ENCODE measurements around the gene IGLL5. TPM values are rescaled to one million over a fixed set of nuclear protein-coding genes. Genes with fewer than 3 reads are reported as not detected.

Gene IGLL5
- total RNA-seq, 1 experiment from 2014 or later = not detected

- Mint-ChIP-seq H3K9me3 (ENCODE audit: unreplicated experiment) (no peaks in the 10 kb centered on the region), H3K27me3 (ENCODE audit: insufficient read depth, unreplicated experiment) (peaks cover 51% of the 10 kb centered on the region), H3K4me1 (ENCODE audit: insufficient read depth, unreplicated experiment) (no peaks in the 10 kb centered on the region), H3K36me3 (ENCODE audit: insufficient read depth, unreplicated experiment) (no peaks in the 10 kb centered on the region), H3K27ac (ENCODE audit: low read depth, unreplicated experiment) (no peak overlapping the region), H3K4me3 (ENCODE audit: unreplicated experiment) (no peak overlapping the region)
- DNase-seq (ENCODE audit: unreplicated experiment) = no peak
- intact Hi-C loops (cut with micrococcal nuclease) = no loop called here
- no TSS peak for BruUV-seq (replicated peaks)
- ChIA-PET POLR2A (no interaction called here), CTCF (interaction anchor here (0.5 to 5.5 kb wide), 20 partner anchors 9 to 529 kb away, joined by 3 to 39 read pairs (median 4); no protein-coding TSS in a partner anchor)
- TF ChIP-seq CTCF (IDR thresholded peaks at IDR 0.05; ENCODE audit: unreplicated experiment) = no peak
These were observed 54.4 kb downstream of the IGLL5 start for GRCh38 chr22:22941831-22942510.

- Mint-ChIP-seq H3K36me3 (ENCODE audit: insufficient read depth, unreplicated experiment) (no peaks in the 10 kb centered on the region), H3K9me3 (ENCODE audit: unreplicated experiment) (no peaks in the 10 kb centered on the region), H3K4me1 (ENCODE audit: insufficient read depth, unreplicated experiment) (no peaks in the 10 kb centered on the region), H3K4me3 (ENCODE audit: unreplicated experiment) (no peak overlapping the region), H3K27ac (ENCODE audit: low read depth, unreplicated experiment) (no peak overlapping the region), H3K27me3 (ENCODE audit: insufficient read depth, unreplicated experiment) (peaks cover 47% of the 10 kb centered on the region)
- no TSS peak for BruUV-seq (replicated peaks)
- intact Hi-C loops (cut with micrococcal nuclease) = no loop called here
- TF ChIP-seq CTCF (IDR thresholded peaks at IDR 0.05; ENCODE audit: unreplicated experiment) = peak; percentile 75
- peak; percentile 64 for DNase-seq (ENCODE audit: unreplicated experiment)
- ChIA-PET POLR2A (no interaction called here), CTCF (interaction anchor here (0.6 to 5.5 kb wide), 18 partner anchors 8 to 528 kb away, joined by 3 to 39 read pairs (median 4); no protein-coding TSS in a partner anchor)
These were observed 55.1 kb downstream of the IGLL5 start for GRCh38 chr22:22942511-22943329.

GRCh38 chr22:22943521-22944267 is 56.1 kb downstream of the IGLL5 start:
- Mint-ChIP-seq H3K27me3 (ENCODE audit: insufficient read depth, unreplicated experiment) (peaks cover 37% of the 10 kb centered on the region), H3K4me3 (ENCODE audit: unreplicated experiment) (no peak overlapping the region), H3K36me3 (ENCODE audit: insufficient read depth, unreplicated experiment) (no peaks in the 10 kb centered on the region), H3K27ac (ENCODE audit: low read depth, unreplicated experiment) (no peak overlapping the region), H3K9me3 (ENCODE audit: unreplicated experiment) (no peaks in the 10 kb centered on the region), H3K4me1 (ENCODE audit: insufficient read depth, unreplicated experiment) (no peaks in the 10 kb centered on the region)
- intact Hi-C loops (cut with micrococcal nuclease) = no loop called here
- TF ChIP-seq CTCF (IDR thresholded peaks at IDR 0.05; ENCODE audit: unreplicated experiment) = no peak
- ChIA-PET CTCF (interaction anchor here (0.6 to 5.5 kb wide), 5 partner anchors 13 to 357 kb away, joined by 3 to 39 read pairs (median 6); no protein-coding TSS in a partner anchor), POLR2A (interaction anchor here (0.5 kb wide), 1 partner anchor 259 kb away, joined by 3 read pairs; no protein-coding TSS in a partner anchor)
- no peak for DNase-seq (ENCODE audit: unreplicated experiment)
- no TSS peak for BruUV-seq (replicated peaks)
